ENCODE results near the gene KRT26.

- TF ChIP-seq CTCF (IDR thresholded peaks at IDR 0.05) (no peak), POLR2A (IDR thresholded peaks at IDR 0.05) (no peak)
These were observed 21.6 kb downstream of the KRT26 start for GRCh38 chr17:40750391-40750790.
